Urothelium cell line (cell line): Measurements from ENCODE around the gene PRKCH.
A peak's percentile ranks its signal among the peaks of the same experiment; 100 is the strongest.

Experiments used
- DNase-seq: peaks from one replicate; pipeline ENCODE4 v3.0.0; 2011; ENCODE audit warnings: low spot score, mixed read lengths
- FAIRE-seq: peaks from 2 replicates; lab custom pipeline; 2011; peaks lifted over from hg19 to GRCh38; lab: Jason Lieb, UNC

PRKCH gene

DNA sequence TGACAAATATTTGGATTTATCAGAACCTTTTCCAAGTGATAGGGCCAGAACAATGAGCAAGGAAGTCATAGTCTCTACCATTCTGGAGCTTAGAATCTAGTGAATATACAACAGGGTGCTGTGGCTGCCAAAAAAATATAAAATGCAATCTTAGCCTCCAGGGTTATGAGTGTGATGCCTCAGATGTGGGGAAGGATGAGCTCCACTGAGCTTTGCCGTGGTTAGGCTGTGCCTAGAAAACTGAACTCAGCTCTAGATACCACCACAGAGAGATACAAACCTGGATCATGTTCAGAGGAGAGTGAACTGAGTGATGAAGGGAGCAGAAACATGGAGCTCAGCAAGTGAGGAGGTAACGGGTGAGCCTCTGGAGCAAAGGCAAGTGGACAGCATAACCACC is 235.9 kb downstream of the PRKCH start:
- DNase-seq, result no peak
- FAIRE-seq, result no peak

DNA sequence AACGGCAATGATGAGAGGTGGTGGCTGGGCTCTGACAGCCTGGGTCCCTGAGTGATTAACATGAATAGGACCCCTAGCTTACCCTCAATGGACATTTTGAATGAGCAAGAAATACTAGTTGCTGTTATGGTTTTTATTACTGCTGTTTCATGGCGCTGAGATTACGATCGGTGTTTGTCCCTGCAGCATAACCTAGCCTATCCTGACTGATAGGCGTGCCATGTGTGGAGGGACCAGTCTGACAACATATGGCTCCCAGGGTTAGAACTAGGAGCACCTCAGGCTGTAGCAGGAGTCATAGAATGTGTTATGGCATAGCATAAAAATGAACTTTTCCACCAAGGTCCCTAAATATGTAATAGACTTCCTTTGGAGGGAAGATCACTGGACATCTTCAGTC is 236.5 kb downstream of the PRKCH start:
- no peak for DNase-seq
- no peak for FAIRE-seq

DNA sequence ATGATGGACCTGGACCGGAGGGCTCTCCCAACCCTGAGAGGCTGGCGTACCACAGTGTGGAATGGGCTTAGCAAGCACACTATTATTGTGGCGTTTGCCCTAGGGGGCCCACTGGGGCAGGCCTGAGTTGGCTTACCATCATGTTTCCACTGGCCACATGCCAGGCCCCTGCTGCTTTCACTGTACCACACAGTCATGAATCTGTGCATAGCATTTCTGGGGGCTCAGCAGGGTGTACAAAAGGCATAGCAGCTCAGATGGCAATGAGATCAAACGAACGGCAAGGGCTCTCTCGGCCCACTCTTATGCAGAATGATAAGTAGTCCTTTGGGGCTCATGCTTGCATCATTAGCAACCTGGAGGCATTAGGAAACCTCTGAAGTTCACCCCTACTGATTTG is 236.9 kb downstream of the PRKCH start:
- DNase-seq (no peak), FAIRE-seq (peak; percentile 50)

DNA sequence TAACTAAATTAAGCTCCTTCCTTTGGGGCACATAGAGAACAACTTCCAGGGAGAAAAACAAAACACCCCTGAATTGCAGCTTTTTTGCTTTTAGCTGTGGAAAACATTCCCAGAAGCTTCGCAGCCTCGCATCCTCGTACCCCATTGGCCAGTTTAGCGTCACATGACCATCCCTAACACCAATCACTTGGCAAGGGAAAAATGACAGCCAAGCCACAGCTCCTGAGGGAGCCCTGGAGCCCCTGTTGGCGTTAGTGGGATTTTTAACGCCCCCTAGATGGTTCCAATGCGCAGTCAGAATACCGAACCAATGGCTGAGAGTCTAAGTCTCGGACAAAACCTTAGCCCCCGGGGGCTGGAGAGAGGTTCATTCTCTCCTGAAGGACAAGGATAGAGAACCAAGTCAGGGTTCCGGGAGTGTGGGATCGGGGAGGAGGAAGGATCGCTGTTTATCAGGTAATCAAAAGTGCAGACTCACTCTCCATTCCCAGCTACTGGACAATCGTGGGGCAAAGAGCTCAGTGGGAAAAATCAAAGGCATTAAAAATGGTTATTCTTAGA is 238.3 kb downstream of the PRKCH start:
- DNase-seq (no peak), FAIRE-seq (no peak)

DNA sequence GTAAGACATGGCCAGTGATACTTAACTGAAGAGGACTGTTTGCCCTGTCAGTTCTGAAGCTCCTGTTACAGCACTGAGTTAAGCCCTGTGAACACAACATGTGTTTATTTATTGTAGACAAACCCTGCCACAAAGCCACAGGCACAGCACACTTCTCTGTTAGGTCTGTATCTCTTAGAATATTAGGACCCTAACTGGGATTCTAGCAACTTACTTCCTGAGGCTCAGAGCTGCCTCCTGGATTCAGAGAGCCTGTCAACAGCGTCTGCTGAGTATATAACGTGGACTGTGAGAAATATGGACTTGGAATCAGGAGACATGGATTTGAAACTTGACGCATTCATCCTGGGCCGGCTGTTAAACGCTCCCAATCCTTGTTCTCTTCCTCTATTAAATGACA is 238.9 kb downstream of the PRKCH start:
- FAIRE-seq, result peak; percentile 86
- no peak for DNase-seq

DNA sequence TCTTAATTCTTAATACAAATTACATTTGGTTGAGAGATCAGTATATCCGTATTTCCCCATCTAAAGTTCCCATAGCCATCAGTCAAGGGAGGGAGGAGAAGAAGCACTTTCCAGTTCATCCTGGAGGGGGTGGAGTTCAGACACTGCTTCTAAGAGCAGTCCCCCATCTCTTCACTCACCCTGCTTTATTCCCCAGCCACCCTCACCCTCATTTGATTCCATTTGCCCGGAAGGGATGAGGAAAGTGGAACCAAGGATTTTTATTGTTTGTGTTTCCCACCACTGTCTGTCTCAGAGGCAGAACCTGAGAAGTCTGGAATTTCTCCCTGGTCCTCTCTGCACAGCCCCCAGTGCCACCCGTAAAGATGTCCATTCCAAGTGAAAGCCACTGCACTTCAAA is 239.7 kb downstream of the PRKCH start:
- FAIRE-seq (no peak), DNase-seq (no peak)

DNA sequence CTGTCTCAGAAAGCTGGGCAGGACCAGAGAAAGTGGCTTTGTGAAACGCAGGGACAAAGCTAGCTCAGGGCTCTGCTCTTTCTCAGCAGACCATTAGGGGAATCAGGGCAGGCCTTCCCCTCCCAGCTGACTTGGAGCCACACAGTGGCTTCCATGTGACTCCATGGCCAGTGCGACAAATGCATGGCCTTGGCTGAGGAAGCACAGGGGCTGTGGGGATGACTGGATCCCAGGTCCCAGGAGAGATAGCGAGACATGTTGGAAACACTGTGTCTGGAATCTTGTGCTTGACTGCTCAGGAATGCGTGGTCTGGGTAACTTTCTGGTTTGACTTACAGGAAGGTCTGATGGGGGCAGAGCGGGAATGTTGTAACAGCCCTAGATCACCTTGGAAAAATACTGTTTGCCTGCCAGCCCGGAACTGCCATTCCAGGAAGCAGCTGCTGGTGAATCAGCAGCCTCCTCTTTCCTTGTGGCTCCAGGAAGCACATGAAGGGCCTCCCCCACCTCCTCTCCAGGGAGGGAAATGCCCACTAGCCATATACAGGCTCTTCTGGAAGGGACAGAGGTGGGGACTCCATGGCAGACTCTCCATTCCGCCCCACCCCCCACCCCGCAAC is 240.4 kb downstream of the PRKCH start:
- FAIRE-seq (peak; percentile 94), DNase-seq (peak; percentile 92)

DNA sequence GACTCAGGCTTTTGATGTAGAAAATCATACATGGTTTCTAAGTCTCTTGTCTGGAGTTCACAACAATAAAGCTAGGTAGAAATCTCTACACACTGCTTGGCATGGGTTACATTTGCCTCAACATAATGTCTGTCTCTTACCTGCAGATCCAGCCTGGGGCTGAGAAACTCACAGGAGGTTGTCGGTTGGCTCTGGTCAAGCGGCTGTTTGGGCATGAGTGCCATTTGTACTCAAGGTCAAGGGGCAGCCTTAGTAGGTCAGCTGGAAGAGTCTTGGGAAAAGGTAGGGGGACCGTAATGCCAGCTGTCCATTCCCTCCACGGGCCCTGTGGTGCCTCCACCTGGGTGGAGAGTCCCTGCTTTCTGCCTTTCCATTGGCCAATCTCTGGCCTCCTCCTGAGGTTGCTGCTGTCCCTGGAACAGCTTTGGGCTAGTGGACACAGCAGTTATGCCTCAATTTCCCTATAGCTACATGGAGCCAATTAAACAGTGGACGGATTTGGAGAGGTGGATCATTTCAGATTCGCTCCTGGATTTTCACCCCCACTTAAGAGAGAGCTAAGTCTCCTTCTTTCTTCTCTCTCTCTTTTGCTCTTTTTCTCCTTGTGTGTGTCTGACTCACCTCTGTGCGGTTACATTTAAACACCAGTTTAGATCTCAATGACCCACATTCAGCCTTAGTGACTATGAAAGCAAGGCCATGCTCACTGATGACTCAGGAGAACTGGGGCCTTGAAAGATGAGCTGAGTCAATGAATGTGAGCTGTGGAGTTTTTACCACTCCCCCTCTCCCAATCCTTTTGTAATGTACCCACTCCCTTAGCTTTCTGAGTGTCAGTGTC is 241.2 kb downstream of the PRKCH start:
- peak; percentile 96 for DNase-seq

DNA sequence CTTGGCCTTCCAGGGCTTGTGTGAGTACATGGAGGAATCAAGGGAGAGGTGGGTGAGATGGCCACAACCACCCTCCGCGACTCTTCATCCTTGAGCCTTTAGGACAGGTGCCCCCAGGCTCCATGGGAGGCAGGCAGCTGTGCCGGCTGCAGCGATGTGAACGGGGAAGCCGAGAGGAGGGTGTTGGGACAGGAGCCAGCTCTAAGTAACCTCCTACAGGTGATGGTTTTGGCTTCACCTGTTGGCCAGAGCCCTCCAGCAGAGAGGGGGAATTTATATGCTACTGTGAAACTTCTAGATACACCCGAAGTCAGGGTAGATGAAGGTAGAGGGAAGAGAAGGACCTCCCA is 241.8 kb downstream of the PRKCH start:
- DNase-seq (no peak), FAIRE-seq (no peak)

More for the DNA sequence above, 241.2 kb downstream of the PRKCH start:
- peak; percentile 86 for FAIRE-seq

DNA sequence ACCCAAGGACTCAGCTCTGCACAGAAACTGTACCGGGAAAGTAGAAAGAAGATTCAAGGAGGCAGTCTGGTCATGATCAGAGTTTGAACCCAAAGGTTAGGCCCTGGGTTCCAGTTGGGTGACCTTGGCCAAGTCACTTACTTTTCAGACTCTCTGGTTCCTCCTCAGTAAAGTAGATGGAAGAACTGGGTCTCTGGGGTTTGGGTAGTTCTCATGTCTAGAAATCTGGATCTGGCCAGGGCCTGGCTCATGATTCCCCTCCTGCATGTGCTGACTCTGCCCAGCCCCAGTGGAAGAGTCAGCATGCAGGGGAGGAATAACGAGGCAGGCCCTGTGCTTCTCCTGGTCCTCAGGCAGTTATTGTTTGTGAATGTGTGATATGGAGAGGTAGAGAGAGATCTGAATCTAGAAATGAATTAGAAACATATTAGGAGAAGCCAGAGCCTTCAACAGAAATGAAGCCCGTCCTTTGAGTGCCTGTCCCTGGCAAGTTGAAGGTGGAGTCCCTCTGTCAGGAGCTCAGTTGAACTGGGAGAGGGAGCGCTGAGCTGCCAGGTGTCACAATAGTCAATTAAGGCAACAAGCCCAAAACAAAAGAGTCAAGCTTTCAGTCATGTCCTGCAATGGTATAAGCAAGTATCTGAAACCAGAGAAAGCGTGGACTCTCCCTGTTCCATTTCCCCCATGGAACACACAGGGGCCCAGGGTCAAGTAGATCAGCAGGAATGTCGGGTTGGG is 242.7 kb downstream of the PRKCH start:
- FAIRE-seq (peak; percentile 69), DNase-seq (no peak)

DNA sequence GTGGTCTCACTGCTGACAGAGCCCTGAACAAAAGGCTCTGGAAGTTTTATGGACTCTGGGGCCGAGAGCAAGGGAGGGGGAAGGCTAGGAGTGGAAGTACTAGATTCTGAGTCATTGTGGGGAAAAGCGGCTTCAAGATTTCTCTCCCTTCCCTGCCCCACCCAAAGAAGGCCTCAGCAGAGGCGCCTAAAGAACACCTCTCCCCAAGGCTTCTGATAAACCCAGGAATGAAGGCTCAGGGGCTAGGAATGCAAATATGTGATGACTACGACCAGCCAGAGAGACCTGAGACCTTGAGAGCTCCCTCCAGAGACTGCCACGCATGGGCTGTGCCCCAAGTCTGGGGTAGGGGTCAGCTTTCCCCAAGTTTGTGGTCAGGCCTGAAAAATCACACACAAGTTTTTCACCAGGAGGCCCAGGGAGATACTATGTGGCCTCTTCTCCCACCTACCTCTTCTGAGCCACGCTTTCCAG is 243.3 kb downstream of the PRKCH start:
- DNase-seq (peak; percentile 93), FAIRE-seq (peak; percentile 85)

DNA sequence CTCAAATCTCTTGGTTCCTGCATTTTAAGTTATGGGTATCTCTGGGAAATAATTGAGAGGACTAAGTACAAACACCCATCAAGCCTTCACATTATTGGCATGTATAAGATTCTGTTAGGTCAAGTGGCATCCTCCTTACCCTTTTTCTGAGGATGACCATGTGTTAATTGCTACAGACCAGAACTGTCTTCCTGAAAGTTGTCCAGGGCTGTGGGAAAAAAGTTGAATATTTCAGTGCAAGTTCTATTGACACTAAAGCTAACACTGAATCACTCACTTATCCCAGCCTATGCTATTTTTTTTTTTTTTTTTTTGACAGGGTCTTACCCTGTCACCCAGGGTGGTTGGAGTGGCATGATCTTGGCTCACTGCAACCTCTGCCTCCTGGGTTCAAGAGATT is 243.8 kb downstream of the PRKCH start:
- no peak for DNase-seq
- FAIRE-seq, result no peak

DNA sequence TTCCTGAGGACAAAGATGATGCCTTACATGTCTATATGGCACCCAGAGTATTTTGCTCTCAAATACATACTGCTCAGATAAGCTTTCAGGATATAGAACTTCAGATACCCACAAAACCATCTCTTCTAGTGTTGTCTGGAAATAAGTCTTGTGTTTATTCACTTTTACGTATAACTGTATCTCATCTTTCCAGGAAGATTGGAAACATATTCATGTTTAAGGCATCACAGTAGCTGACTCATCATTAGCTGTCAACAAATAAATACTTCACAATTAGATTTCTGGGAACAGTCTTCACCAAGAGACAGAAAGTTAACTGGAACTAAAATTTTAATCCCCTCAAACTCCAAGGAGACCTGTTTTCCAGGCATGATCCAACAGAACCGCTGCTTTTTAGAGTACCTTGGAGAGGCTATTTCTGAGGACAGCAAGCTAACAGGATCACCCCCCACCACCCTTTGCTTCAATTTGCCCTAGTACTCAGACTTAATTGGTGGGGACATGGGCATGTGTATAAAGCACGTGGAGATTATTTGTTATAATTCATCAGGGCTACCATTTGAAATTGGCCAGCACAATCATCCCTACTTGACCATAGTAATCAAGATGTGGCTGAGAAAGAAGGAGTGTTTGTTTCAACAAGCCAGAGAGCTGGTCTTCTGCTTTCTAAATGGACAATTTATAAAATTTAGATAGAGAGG is 244.6 kb downstream of the PRKCH start:
- peak; percentile 58 for FAIRE-seq
- no peak for DNase-seq

DNA sequence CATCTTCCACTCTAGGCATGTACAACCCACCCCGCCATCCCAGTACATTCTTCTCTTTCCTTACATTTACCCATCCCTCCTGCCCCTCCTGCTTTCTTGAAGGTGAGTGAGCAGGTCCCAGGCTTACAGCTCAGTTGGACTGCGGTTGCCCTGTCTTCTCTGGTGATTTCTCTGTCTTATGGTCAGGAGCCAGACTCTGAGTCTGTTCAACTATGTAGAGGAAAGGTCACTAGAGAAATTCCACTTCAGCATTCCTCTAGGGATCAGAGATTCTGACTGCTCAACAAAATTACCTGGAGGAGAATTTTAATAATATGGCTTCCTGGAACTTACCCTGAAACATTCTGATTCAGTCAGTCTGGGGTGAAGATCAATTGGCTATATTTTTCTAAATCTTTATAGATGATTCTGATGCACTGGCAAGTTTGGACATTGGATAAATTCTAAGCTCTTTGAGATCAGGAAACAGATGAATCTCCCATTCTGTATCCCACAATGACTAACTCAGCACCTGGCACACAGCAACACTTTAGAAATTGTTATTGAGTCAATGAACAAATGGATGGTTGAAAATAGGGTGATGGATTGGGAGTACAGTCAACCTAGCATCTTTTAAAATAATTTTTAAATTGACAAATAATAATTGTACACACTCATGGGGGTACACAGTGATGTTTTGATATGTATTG is 245.3 kb downstream of the PRKCH start:
- no peak for DNase-seq
- peak; percentile 20 for FAIRE-seq

DNA sequence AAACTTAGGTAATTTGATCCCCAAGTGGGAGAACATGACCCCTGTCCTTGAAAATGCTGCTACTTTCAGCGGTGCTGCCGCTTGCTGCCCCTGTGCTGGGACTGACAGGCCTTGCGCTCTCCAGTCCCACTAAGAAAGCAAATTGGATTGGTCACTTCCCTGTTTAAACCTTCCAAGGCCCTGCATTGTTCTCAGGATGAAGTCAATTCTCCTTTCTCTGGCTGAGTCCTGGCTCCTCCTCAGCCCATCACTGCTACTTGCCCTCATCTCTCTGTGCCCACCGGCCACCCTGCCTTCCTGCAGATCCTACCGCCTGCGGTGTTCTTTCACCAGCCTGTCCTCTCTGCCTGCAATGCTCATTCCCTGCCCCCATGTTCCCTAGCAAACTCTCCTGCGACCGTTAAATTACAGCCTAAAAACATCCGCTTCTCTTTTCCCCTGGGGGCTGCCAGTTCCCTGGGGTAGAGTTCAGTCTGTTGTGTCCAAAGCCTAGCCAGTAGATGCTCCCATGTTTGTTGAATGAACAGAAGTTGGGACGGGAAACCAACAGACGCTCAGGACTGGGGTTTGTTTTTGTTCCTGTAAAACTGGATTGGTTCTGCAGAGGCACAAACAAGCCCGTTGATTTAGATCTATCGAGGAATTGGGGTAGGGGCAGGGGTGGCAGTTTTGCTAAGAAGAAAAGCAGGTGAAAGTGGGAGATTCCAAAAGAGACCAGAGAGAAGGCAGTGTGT is 246.6 kb downstream of the PRKCH start:
- FAIRE-seq (peak; percentile 48), DNase-seq (no peak)

DNA sequence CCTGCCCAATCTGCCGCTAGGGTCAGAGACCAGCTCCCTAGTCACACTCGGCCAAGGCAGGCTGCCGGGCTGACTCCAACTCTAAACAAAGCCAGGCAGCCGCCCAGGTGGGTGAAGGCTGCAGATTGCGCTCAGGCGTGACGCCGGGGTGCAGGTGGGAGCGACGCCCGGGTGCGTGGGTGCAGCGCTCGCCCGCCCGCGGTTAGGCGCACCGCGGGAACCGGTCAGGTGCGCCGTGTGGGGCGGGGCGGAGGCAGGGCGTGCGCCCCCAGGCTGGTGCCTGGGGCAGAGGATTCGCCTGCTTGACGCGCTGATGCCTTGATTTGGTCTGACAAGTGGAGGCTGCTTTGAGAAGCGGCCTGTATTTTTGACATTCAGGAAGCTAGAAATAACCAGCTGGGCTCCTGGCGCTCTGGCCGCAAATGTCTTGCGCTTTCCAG is 247.2 kb downstream of the PRKCH start:
- FAIRE-seq (peak; percentile 91), DNase-seq (no peak)

DNA sequence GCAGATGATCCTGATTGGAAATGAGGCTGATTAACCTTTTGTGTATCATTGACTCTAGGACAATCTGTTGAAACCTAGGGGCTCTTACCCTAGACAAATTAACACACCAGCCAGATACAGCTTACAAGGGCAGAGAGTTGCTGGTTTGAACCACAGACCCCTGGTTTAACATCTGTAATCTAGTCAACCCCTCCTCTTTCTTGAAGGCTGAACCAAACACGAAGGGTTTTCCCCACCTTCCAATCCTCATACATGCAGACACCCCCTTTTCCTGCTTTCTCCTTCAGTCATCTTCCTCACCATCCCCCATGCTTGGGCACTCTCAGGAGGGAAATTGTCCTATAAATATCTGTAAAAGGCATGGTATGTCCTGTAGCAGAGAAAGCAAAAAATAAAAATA is 247.9 kb downstream of the PRKCH start:
- no peak for DNase-seq
- no peak for FAIRE-seq

DNA sequence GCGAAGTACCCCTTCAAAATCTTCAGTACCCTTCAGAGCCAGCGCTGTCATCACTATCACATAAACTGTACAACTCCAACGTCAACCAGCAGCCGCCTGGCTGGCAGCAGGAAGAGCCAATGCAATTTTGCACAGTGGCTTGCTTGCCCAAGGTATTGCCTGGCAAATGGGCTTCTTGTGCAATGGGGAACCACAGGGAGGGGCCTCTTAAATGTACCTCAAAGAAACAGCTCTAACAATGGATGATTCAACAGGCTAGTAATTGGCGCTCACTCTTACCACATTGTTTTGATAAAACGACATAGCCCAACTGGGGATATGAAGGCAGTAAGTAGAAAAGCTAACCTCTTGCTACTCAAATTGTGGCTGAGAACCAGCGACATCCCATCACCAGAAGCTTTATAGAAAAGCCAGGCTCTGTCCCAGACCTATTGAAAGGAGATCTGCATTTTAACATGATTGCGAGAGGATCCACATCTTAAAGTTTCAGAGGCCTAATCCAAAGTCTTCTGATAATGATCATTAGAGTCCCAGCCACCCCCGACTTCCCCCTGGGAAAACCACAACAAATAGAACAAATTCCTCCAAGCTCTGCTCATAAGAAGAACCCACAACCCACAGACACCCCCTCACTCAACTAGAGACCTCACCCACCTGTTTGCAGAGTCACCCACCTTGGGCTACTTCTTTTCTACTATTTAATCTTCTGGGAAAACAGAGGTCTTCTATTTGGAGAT is 248.6 kb downstream of the PRKCH start:
- peak; percentile 99 for FAIRE-seq
- peak; percentile 88 for DNase-seq
